OCI-LY1 (cell line): ENCODE measurements around the gene RYR1.

Experiments
- CTCF ChIP-seq: fragments of 200-600 bp; sonication (generic), shearing (Covaris generic); IDR thresholded peaks from 2 replicates; pipeline ENCODE4 v1.5.1; 2017; ENCODE audit warnings: mild to moderate bottlenecking, antibody characterized with exemption, low read length, moderate library complexity, mixed read lengths
- EZH2 ChIP-seq: fragments of 200-600 bp; sonication (generic), shearing (Covaris generic); IDR thresholded peaks from 2 replicates; pipeline ENCODE4 v1.8.0; 2017; ENCODE audit warnings: borderline replicate concordance, mixed run types, mild to moderate bottlenecking, antibody characterized with exemption, low read length, moderate library complexity, mixed read lengths

GRCh38 chr19:38464421-38465082, 31.1 kb downstream of the RYR1 start:
- TF ChIP-seq CTCF (no peak), EZH2 (no peak)
